Spinal cord (tissue), 10 donors: ENCODE measurements around the gene HAAO. TPM values are rescaled to one million over a fixed set of nuclear protein-coding genes. Genes with fewer than 3 reads are reported as not detected.

Experiments used
- DNase-seq, 6 donors: peaks; one replicate each; pipeline versions ENCODE4 v3.0.0 to v3.0.0-alpha.2; 2013 to 2015; ENCODE audit warnings: low spot score in 6 of 6, low read depth in 4 of 6
- H3K27ac ChIP-seq: one replicate; pipeline ENCODE4 v1.5.1; 2013; ENCODE audit warnings: low read depth, low read length, control low read depth
- H3K27me3 ChIP-seq: one replicate; pipeline ENCODE4 v1.6.1; 2013; ENCODE audit warnings: low read length; ENCODE audit not compliant: control insufficient read depth, insufficient read depth
- H3K36me3 ChIP-seq: one replicate; pipeline ENCODE4 v1.6.1; 2013; ENCODE audit warnings: low read length; ENCODE audit not compliant: control insufficient read depth, insufficient read depth
- H3K4me1 ChIP-seq: one replicate; pipeline ENCODE4 v1.6.1; 2013; ENCODE audit warnings: low read length; ENCODE audit not compliant: control insufficient read depth, insufficient read depth
- H3K4me3 ChIP-seq: one replicate; pipeline ENCODE4 v1.5.1; 2013; ENCODE audit warnings: low read depth, low read length, control low read depth
- H3K9me3 ChIP-seq: one replicate; pipeline ENCODE4 v1.6.1; 2013; ENCODE audit warnings: low read length; ENCODE audit not compliant: control insufficient read depth, insufficient read depth
- WGBS: methylation state at CpG from one replicate; pipeline ENCODE4 v1.1.5; 2013; ENCODE audit warnings: missing lambda C conversion rate; ENCODE audit not compliant: insufficient coverage; 5-methylcytosine and 5-hydroxymethylcytosine counted together
- polyA plus RNA-seq, 2 donors: library from polyadenylated mRNA; unstranded; fragments of 120-200 nt; gene quantifications; one replicate each; pipeline ENCODE4 v1.2.1, GENCODE V29; 2013; ENCODE audit not compliant: insufficient read length in 2 of 2
- total RNA-seq, 2 donors: library from RNA; depleted of rRNA in 1 of 2; stranded (reverse); fragments of 120-200 nt in 1 of 2; fragments of >200 nt in 1 of 2; gene quantifications; one replicate each; pipeline versions ENCODE4 v1.2.3 to v1.2.4, GENCODE V29; 2013 to 2014
- donor health status: healthy.

HAAO gene
- total and polyA plus RNA-seq, 4 donors: 3.7 to 12.7 (median 8.0) TPM

DNA sequence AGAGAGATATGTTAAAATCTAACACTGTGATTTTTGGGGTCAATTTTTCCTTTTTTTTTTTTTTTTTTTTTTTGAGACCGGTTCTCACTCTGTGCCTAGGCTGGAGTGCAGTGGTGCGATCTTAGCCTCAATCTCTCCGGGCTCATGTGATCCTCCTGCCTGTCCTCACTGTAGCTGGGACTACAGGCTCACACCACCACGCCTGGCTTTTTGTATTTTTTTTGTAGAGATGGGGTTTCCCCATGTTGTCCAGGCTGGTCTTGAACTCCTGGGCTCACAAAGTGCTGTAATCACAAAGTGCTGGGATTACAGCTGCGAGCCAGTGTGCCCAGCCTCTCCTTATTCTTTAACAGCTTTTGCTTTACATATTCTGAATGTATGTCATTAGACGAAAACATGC, 2.9 kb upstream of the HAAO start:
- Histone ChIP-seq H3K9me3 (no peaks in the 10 kb centered on the region), H3K27ac (no peak overlapping the region), H3K4me1 (peaks cover 20% of the 10 kb centered on the region), H3K36me3 (no peaks in the 10 kb centered on the region), H3K27me3 (peaks cover 8% of the 10 kb centered on the region), H3K4me3 (no peak overlapping the region)
- DNase-seq: no peak
- WGBS: 100% methylated on average over 1 of the region's 6 CpGs

DNA sequence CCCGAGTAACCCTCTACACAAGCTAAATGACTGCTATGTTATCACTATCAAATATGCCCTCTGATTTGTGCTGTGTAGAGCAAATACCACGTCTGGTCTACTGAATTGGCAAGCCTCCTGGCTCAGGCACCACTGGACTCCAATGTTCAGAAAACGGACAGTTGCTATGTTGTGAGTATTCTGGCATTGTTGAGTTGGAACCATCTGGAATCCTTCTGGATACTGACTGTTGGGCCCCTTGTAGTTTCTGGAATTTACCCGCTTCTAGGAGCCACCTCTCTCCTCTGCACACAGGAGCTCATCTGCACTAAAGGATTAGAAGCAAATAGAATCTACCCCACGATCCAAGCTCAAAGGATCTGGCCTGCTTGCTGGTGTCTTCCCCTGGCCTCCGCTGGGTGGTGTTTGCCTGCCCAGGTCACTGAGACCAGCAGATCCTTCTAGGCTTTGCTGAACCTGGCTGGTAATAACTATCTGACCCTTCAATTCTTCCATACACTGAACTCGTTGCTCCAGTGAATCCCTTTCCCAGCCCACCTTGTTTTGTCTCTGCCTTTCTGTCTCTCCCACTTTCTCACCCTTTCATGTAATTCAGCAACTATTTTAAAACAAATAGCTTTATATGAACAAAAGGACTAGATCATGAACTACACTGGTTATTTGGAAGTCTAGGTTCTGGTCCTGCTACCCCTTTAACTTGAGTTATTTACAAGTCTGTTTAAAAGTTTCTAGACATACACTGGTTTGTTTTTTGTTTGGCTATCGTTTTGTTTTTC, 2.1 kb upstream of the HAAO start:
- Histone ChIP-seq H3K36me3 (no peaks in the 10 kb centered on the region), H3K9me3 (no peaks in the 10 kb centered on the region), H3K27ac (no peak overlapping the region), H3K4me1 (peaks cover 26% of the 10 kb centered on the region), H3K27me3 (peaks cover 15% of the 10 kb centered on the region), H3K4me3 (no peak overlapping the region)
- DNase-seq: no peak
- WGBS: 71% methylated on average over 5 of the region's 8 CpGs

DNA sequence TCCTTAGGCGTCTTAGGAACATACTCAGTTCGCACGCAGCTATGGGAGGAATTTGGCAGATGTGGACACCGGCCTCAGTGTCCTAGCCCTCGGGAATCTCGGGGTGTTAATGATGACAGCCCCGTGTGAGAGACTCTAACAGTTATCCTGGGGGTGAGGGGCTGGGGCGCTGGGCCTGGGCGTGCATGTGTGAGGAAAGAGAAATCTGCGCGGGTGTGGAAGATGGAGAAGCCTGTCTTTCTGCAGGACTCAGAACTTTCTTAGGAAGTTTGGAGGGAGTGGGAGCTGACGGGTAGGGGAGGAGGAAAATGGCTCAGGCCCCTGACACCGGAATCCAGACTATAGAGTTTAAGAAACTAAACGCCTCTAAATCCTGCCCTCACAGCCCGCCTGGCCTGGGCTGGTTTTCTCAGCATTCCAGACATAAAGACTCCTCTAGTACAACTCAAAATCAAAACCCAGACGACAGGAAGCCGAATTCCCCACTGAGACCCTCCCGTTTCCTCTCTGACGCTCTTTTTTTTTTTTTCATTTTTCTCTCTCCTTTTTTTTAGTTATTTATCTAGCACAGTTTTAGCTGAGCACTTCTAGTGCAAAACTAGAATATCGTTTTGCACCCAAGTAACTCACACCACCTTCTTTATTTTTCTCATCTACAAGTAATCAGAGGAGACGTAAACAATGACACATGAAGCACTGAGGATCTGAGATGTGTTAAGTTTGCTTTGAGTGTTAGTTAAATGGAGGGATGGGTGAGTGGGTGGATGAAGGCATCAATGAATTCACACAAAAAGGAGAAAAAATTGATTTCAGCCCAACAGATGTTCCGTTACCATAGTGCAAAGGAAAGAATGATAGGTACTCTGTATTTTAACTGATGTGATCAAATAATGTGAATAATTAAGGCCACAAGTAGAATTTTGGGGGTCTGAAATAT, 1.2 kb upstream of the HAAO start:
- H3K27ac ChIP-seq: peak overlapping the region; percentile 76
- no peaks in the 10 kb centered on the region for H3K9me3 ChIP-seq

DNA sequence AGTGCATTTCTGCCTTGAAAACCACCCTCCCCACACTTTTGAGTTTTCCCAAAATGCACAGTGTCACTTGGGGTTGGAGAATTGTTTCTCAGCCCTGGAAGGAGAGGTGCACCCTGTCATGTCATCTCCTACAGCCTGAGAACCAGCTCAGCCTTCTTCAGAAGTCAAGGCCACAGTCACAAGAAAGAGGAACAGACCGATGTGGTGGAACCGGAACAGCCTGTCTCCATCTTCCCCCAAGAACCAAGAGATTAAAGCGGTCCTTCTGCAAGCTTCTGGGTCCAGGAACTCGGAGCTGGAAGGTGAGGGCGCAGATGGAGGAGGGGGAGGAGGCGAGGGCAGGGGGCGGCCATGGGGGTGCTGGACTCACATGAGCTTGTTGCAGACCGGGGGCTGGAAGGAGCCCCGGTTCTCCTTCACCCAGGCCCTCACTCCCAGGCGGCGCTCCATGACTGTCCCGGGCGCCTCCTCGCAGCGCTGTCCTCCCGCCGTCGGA, 248 bp downstream of the HAAO start:
- Histone ChIP-seq H3K4me3 (peak overlapping the region; percentile 53), H3K9me3 (no peaks in the 10 kb centered on the region), H3K4me1 (peaks cover 28% of the 10 kb centered on the region), H3K27me3 (peaks cover 15% of the 10 kb centered on the region), H3K27ac (peak overlapping the region; percentile 76), H3K36me3 (peaks cover 11% of the 10 kb centered on the region)
- DNase-seq: peak in 1 of 6 donors; percentile 19
- 24% methylated on average over 17 of the region's 18 CpGs for WGBS

More for the DNA sequence above, 1.2 kb upstream of the HAAO start:
- peak in 1 of 6 donors; percentile 45 for DNase-seq
- Histone ChIP-seq H3K36me3 (peaks cover under 1% of the 10 kb centered on the region), H3K27me3 (peaks cover 15% of the 10 kb centered on the region), H3K4me1 (peaks cover 28% of the 10 kb centered on the region), H3K4me3 (peak overlapping the region; percentile 53)
- 44% methylated on average over 18 of the region's 22 CpGs for WGBS

DNA sequence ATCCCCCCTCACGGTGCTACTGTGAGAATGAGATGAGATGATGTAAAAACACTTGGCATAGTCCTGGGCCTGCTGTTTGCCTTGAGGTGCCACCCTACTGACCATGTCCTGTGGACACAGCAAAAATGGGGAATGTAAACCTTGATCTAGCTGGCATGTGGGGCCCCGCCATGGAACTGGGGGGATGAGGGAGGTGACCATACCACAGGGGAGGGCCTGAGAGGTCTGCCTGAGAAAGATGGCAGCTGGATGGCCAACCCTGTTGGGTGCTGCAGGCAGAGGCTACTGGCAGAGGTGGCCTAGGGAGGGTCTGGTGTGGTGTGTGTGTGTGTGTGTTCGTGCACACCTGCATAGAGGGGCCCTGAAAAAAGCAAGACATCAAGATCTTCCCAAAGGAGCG, 777 bp downstream of the HAAO start:
- H3K36me3 ChIP-seq: peaks cover 17% of the 10 kb centered on the region
- no peaks in the 10 kb centered on the region for H3K9me3 ChIP-seq
- 96% methylated on average over 2 of the region's 4 CpGs for WGBS
- peaks cover 28% of the 10 kb centered on the region for H3K4me1 ChIP-seq
- H3K27me3 ChIP-seq: peaks cover 15% of the 10 kb centered on the region
- no peak for DNase-seq
- peak overlapping the region; percentile 53 for H3K4me3 ChIP-seq
- H3K27ac ChIP-seq: peak overlapping the region; percentile 76

DNA sequence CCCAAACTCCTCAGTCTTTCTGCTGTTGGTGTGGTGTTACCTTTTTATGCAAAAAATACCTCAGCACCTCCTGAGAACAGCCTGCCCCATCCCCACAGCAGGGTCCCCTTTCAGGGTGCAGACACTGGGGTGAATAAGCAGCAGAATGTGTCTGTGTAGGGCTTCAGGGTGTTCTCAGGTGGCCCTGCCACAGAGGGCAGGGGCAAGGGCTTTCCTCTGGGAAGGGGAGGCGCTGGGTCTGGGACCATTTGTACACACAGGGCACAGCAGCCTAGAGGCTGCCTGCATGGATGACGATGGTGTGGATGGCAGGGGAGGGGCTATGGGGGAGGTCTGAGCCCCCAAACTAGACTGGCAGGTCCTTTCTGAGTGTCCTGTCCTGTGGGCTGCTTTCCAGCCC, 2.6 kb downstream of the HAAO start:
- WGBS: 89% methylated on average over 2 of the region's 2 CpGs
- no peak overlapping the region for H3K27ac ChIP-seq
- H3K4me1 ChIP-seq: peaks cover 28% of the 10 kb centered on the region
- H3K36me3 ChIP-seq: peaks cover 18% of the 10 kb centered on the region
- no peaks in the 10 kb centered on the region for H3K9me3 ChIP-seq
- peaks cover 15% of the 10 kb centered on the region for H3K27me3 ChIP-seq
- no peak overlapping the region for H3K4me3 ChIP-seq
- no peak for DNase-seq

DNA sequence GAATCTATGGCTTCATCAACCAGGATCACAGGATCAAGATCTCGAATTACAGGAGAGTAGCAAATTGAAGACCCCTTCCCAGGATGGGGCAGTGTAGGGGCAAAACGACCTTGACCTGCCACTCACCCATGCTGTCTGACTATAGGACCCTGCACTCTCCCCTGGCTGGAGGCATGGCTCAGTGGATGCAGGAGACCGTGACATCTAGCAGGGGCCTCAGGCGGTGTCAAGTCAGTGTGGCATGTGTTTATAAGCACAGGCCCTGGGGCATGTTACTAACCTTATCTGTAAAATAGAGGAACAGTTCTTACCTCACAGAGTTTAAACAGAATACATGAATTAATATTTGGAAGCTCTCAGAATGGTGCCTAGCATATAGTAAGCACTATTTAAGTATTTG, 3.5 kb downstream of the HAAO start:
- Histone ChIP-seq H3K36me3 (peaks cover 18% of the 10 kb centered on the region), H3K27ac (no peak overlapping the region), H3K27me3 (peaks cover 15% of the 10 kb centered on the region), H3K4me3 (no peak overlapping the region), H3K9me3 (no peaks in the 10 kb centered on the region), H3K4me1 (peaks cover 28% of the 10 kb centered on the region)
- no peak for DNase-seq
- 38% methylated on average over 1 of the region's 4 CpGs for WGBS

DNA sequence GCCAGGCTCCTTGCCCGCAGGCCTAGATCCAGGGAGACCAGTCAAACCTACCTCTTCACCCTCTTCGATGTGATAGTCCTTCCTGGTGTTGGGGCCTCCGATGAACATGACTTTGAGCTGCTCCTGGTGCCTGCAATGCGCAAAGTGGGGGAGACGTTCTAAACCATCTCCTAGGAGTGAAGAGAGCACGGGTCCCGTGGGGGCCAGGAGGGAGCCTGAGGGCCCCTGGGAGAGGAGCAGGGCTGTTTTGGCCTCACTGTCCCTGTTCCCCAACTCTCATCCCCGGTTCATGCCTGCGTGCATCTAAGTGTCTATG, 3.9 kb downstream of the HAAO start:
- Histone ChIP-seq H3K27ac (no peak overlapping the region), H3K4me1 (peaks cover 27% of the 10 kb centered on the region), H3K9me3 (no peaks in the 10 kb centered on the region), H3K4me3 (no peak overlapping the region), H3K36me3 (peaks cover 21% of the 10 kb centered on the region), H3K27me3 (peaks cover 15% of the 10 kb centered on the region)
- no peak for DNase-seq
- 91% methylated on average over 8 of the region's 9 CpGs for WGBS

DNA sequence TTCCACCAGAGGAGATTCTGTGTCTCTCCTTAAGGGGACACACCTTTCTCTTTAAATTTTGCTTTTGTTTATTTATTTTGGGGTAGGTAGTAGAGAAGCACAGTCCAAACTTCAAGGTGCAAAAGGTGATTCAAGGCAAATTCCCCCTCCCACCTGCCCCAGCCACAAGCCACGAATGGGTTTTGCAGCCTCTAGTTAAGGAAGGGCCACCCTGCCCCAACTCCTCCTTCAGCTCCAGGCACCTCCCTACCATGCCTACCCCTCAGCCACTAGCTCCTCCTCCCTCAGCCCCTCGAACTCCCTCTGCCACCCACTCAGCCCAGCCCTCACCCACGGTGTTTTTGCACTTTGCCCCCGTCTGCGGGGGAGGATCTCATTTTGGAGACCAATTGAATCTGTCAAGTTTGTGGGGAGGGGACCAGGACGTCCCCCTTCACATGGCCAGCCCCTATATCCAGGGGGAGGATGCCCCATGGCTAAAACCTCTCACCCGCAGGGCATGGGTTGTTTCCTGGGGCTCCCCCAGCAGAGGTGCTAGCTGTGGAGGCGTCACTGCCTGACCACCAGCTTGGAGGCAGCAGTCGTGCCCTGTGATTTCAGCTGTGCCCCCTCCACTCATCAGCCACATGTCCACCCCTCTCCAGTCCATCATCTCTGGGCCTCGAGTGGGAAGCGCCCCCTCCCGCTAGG, 4.5 kb downstream of the HAAO start:
- Histone ChIP-seq H3K27me3 (peaks cover 15% of the 10 kb centered on the region), H3K4me1 (peaks cover 23% of the 10 kb centered on the region), H3K36me3 (peaks cover 25% of the 10 kb centered on the region), H3K4me3 (no peak overlapping the region), H3K9me3 (no peaks in the 10 kb centered on the region), H3K27ac (no peak overlapping the region)
- no peak for DNase-seq
- 80% methylated on average over 9 of the region's 12 CpGs for WGBS
